ENCODE data around the gene CAPN10. TPM values are rescaled to one million over a fixed set of nuclear protein-coding genes. Genes with fewer than 3 reads are reported as not detected.

CAPN10 gene
- total RNA-seq, 4 donors from 2014 or later, result 13.4 to 33.3 (median 14.5) TPM

GRCh38 chr2:240554767-240555493 lies 31.6 kb upstream of the CAPN10 start:
- TF ChIP-seq CTCF (IDR thresholded peaks at IDR 0.05; ENCODE audit: low read depth), result no peak

- no peak for TF ChIP-seq CTCF (IDR thresholded peaks at IDR 0.05; ENCODE audit: low read depth)
Observed at GRCh38 chr2:240555541-240556250, 30.8 kb upstream of the CAPN10 start.

GRCh38 chr2:240556553-240557100 lies 29.9 kb upstream of the CAPN10 start:
- no peak for TF ChIP-seq CTCF (IDR thresholded peaks at IDR 0.05; ENCODE audit: low read depth)

DNA sequence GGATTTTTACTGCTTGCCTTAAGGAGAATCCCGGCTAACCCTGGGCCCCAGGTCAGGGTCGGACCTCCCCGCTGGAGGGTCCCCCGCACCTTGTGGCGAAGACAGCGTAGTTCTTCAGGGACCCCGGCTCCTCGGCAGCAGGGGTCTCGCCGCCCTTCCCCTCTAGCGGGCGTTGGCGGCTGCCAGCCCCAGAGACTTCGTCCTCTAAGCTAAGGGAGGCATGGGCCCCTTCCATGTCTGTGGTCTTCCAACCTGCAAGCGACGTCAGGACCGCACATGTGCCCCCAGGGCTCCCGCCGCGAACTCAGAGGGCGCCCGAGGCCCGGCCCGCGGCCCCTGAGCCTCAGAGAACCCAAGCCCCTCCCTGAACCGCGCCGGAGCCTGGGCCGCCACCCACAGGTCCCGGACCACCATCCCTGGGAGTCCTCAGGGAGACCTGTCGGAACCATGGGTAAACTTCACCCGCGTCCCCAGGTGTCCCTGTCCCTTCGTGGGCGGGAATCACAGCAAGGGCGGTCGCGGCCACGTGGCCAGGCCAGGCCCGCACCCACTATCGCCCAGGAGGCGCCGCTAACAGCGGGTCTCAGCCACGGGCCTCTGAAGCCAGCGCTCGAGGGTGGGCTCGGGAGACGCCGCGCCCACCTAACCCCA lies 29.3 kb upstream of the CAPN10 start:
- TF ChIP-seq CTCF (IDR thresholded peaks at IDR 0.05; ENCODE audit: low read depth), result no peak

DNA sequence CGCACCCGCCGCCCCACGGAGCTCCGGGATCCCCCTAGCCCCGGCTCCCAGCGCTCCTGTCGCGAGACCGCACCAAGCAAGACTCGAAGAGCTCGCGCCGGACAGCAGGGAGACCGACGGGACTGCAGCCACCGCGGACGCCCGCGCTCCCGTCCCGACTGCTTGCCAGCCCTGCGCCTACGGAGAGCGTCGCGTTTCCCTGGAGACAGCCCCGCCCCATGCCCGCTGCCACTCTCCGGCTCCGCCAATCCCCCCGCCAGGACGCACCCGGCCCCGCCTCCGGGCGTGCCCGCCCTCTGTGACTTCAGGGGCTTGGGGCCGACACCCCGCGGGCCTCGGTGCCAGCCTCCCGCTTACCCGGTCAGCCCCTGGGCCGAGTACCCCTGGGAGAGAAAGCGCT lies 28.7 kb upstream of the CAPN10 start, which contains the start of gene ANKMY1:
ANKMY1 (minus strand) TSS at position 181 of the 400 bp plus-strand sequence. CDS start 653 bp downstream, outside the sequence.
- no peak for TF ChIP-seq CTCF (IDR thresholded peaks at IDR 0.05; ENCODE audit: low read depth)

DNA sequence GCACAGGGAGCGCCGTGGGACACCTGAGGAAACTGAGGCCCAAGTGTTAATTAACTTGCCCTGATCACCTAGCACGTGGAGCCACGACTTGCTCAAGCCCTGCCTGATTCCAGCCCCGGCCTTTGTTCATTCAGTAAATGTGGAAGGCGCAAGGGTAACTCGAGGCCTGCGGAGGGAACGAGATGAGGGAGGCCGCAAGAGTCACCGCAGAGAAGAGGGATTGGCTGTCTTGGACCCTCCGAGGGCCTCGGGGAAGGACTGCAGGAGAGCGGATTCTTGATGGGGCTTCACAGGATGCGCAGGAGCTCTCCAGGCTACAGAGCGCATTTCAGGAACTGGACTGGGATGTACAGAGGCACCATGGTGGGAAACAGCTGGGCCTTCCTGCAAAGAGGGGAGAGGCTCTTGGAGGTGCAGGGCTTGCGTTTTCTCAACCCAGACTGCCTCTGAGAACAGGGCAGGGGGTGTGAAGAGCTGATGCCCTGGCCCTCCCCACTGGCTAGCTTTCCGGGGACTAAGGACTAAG lies 28.2 kb upstream of the CAPN10 start:
- TF ChIP-seq CTCF (IDR thresholded peaks at IDR 0.05; ENCODE audit: low read depth), result no peak
